ENCODE measurements around the gene ZNF169. TPM values are rescaled to one million over a fixed set of nuclear protein-coding genes. Genes with fewer than 3 reads are reported as not detected.
A peak's percentile ranks its signal among the peaks of the same experiment; 100 is the strongest.
"Not testable (repeated sequence)": the region's sequence is repeated elsewhere in the genome, so short reads cannot be mapped to it uniquely, and the experiment has no call there.

ZNF169 gene
- polyA plus RNA-seq (ENCODE audit: insufficient read length in 12 of 12): 10 to 100 TPM in 1 of 12 donors, 1 to 10 TPM in 10, not detected in 1; 2.5 to 13.6 (median 3.1) TPM
- long read RNA-seq, donor 1, partial matches to known transcripts: 0 of 3 reads
- long read RNA-seq, donor 1, other reads (novel, unspliced or antisense): 0 of 3 reads
- long read RNA-seq, donor 2: 0 reads
- long read RNA-seq, donor 3: 0 reads
- long read RNA-seq, donor 4, partial matches to known transcripts: 0 of 1 reads
- long read RNA-seq, donor 4, other reads (novel, unspliced or antisense): 0 of 1 reads
- long read RNA-seq, donor 5: 0 reads
- long read RNA-seq, donor 6: 0 reads
- long read RNA-seq, donor 7: 0 reads
- long read RNA-seq, donor 8, partial matches to known transcripts: 0 of 1 reads
- long read RNA-seq, donor 8, other reads (novel, unspliced or antisense): 0 of 1 reads
- long read RNA-seq, donor 9: 0 reads
- long read RNA-seq, donor 10: 0 reads
- long read RNA-seq, donor 11: 0 reads

GRCh38 chr9:94259077-94259862 is at the start of gene ZNF169:
Gene ZNF169, plus strand, starts transcription at chr9:94259298. Its CDS starts 19,515 bp downstream, at chr9:94278813.
- DNase-seq: peak; percentile 82

GRCh38 chr9:94210616-94211603 is 48.2 kb upstream of the ZNF169 start:
- no peak for DNase-seq

- no peak for DNase-seq
These were observed 47.0 kb upstream of the ZNF169 start for GRCh38 chr9:94212091-94212490.

DNA sequence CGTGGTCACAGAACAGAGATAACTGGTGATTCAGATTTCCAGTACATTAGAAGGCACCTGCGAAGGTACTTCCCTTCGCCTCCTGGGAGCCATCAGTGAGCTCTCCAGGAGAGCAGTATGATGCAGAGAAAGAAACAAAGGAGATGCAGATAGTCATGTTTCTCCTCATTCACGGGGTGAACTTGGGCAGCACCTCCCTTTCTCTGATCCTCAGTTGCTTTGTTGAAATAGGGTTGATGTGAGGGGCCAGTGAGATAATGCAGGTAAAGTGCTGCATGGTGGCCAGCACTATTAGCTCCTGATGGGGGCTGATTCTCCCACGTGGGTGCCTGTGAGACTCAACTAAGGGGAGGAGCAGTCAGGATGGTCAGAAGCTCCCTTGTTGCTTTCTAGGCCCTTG is 46.6 kb upstream of the ZNF169 start:
- DNase-seq: no peak

DNA sequence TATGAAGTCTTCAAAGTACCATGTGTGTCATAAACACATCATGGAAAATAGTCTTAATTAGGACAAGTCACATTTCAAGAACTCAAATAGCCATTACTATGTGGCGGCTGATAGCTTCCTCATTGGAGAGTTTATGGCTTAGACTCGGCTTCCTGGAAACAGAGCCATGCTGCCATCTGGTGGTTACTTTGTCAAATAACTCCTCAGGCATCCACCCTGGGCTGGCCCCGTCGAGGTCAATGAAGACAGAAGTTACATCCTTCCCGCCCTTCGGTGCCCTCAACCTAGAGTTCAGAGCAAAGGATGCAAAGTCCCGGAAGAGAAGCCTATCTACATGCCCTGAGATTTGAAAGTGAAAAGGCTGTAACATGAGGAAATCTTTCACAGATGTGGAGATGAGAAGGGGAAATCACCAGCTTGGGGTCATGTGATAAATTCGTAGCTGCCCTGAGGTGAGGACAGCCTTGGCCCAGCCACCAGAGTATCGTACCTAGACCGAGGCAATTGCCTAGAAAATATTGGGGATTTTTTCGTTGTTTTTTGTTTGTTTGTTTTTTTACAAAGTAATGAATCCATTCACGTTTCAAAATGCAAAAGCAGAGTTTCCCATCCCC is 45.5 kb upstream of the ZNF169 start:
- DNase-seq: peak; percentile 83

DNA sequence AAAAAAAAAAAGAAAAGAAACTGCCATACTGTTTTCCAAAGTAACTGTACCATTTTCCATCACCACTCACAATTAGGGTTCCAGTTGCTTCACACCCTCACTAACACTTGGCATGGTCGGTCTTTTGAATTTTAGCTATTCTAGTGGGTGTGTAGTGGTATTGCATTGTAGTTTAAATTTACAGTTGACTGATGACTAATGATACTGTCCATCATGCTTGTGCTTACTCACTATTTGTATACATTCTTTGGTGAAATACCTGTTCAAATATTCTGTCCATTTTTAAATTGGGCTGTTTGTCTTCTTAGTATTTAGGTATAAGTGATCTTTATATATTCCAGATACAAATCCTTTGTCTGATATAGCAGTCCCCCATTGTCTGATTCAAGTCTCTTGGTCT is 36.2 kb upstream of the ZNF169 start:
- DNase-seq: no peak

DNA sequence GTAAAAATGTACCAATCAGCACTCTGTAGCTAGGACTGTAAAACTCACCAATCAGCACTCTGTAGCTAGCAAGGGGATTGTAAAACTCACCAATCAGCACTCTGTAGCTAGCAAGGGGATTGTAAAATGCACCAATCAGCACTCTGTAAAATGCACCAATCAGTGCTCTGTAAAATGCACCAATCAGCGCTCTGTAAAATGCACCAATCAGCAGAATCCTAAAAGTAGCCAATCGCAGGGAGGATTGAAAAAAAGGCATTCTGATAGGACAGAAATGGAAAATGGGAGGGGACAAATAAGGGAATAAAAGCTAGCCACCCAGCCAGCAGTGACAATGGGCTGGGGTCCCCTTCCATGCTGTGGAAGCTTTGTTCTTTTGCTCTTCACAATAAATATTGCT is 33.7 kb upstream of the ZNF169 start:
- DNase-seq: not testable (repeated sequence)

- no peak for DNase-seq
These were observed 30.5 kb upstream of the ZNF169 start for GRCh38 chr9:94228616-94229015.

DNA sequence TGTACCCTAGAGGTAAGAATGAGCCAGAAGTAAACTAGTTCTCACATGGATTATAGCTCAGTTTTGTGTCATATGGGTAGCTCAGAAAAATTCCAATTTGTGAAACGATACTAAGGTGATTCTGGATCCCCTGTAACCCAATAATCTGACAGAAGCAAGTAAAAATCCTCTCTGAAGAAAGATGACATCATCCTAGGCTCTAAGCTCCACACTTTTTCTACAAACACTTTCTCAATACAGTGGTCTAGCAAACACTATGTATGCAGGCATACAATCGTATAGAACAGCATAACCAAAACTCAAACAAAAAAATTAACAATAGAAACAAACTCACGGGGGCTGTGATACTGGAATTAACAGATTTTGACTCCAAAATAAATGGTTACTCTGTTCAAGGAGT is 26.7 kb upstream of the ZNF169 start:
- no peak for DNase-seq

- DNase-seq: not testable (repeated sequence)
These were observed 18.0 kb upstream of the ZNF169 start for GRCh38 chr9:94241098-94241497.

GRCh38 chr9:94245651-94246050 is 13.4 kb upstream of the ZNF169 start:
- no peak for DNase-seq

DNA sequence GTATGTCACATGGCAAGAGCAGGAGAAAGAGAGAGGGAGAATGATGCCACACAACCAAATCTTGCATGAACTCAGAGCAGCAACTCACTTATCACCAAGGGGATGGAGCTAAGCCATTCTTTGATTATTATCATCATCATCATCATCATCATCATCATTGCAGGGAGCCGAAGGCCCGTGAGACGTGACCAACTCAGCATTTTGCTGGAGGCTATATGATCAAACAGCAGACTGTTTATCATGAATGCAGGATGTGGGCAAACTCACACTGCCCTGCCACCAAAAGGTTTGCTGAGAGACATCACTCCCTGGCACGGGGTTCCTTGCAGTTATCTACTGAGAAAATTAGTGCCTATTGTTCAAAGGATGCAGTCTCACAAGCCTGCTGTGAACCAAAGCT is 8.6 kb upstream of the ZNF169 start:
- no peak for DNase-seq

- DNase-seq: no peak
These were observed 3.1 kb upstream of the ZNF169 start for GRCh38 chr9:94256007-94256406.

DNA sequence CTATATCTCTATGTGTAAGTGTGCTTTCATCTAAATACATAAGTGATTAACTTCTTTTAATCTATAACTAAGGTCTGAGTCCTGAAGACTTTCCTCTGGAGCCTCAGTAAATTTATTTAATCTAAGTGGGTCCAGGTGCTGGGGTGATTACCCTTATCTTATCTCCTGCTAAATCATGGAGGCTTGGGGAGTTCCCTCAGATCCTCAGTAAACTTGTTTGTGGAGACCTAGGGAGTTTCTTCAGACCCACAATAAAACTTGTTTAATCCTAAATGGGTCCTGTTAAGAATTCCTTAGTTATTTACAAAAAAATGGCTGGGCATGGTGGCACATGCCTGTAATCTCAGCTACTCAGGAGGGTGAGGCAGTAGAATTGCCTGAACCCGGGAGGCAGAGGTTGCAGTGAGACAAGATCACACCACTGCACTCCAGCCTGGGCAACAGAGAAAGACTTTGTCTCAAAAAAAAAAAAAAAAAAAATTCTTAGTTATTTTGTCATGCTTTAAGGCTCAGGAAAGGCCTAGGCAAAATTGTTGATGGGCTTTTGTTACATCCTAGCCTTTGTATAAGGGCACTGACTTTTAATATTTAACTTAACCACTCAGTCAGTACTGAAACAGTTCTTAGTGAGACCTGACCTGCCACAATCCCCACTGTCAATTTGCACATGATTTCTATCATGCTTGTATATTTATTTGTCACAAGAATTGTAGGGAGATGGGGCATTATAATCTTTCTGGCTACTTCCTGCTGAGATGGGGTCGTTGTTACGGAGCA is 6.7 kb downstream of the ZNF169 start:
- not testable (repeated sequence) for DNase-seq

DNA sequence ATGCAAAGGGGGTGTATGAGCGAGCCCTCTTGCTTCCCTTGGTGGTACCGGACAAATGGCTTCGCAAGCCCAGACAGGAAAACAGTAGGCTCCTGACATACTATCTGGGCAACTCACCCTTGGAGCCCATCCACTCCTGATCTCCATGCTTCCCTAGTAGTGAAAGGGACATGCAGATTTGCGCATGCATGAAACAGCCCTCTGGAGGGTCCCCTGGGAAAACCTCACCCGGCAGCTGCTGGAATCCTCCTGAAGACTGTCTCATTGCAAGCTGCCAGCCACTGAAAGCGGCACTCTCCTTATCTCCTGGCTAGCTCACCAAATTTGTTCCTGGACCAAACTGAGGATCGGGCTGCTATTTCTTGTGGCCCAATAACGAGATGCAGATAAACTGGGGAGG is 10.2 kb downstream of the ZNF169 start:
- DNase-seq: no peak

DNA sequence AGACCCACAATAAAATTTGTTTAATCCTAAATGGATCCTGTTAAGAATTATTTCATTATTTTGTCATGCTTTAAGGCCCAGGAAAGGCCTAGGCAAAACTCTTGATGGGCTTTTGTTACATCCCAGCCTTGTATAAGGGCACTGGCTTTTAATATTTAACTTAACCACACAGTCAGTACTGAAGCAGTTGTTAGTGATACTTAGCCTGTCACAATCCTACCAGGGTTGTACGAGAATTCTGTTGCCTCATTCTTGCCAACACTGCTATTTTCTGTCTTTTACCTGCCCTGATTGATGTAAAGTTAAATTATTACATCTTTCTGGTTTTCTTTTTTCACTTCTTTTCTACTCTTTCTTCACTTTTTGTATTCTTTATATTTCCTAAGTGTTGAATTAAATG is 10.9 kb downstream of the ZNF169 start:
- no peak for DNase-seq

DNA sequence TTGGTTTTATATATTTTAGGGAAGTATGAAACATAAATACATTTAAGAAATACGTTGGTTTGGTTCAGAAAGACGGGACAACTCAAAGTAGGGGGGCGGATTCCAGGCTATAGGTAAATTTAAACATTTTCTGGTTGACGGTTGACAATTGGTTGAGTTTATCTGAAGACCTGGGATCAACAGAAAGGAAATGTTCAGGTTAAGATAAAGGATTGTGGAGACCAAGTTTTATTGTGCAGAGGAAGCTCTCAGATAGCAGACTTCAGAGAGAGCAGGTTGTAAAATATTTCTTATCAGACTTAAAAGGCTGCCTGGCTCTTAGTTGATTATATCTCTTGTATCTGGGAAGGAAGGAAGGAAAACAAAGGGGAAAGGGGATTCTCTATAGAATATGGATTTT is 17.9 kb downstream of the ZNF169 start:
- not testable (repeated sequence) for DNase-seq

DNA sequence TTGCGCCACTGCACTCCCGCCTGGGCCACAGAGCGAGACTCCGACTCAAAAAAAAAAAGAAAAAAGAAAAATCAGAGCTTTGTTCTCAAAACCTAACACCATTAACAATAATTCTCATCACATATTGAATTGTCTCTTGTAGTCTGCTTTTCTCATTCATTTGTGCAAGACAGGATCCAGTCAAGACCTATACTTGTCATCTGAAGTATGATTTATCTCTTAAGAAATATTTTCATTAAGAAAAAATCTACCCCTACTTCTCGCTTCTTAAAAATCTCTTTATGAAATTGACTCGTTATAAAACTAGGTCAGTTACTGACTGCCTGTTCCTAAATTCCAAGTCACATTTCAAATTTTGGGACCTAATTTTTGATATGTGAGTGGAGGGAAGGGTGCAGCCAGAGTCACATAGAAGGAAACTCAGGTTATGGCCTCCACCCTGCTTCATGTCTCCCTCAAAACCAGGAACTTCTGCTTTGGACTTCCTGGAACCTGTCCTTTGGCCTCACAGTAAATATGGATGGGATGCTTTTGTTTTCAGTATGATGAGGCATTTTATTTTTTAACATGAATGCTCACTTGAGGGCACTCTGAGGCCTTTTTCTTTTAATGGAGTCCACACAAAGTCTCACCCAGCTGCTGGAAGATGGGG is 18.9 kb downstream of the ZNF169 start:
- DNase-seq: no peak

GRCh38 chr9:94280409-94280989 is 21.4 kb downstream of the ZNF169 start:
- no peak for DNase-seq

Measured in muscle of arm (tissue), 14 donors.